Memory B cell (primary cell): ENCODE measurements around the gene STK40.
A peak's percentile ranks its signal among the peaks of the same experiment; 100 is the strongest.

Source experiments
- ATAC-seq: fragments of 150-1000 bp; cut with Tn5 transposase; 2 replicates; pipeline ENCODE4 v1.10.0; 2021; ENCODE audit warnings: low read depth, mild to moderate bottlenecking, moderate library complexity
- DNase-seq, 2 donors: peaks; one replicate each; pipeline ENCODE4 v3.0.0; 2022; ENCODE audit warnings: low spot score in 2 of 2
- H3K27ac Mint-ChIP-seq: one replicate; pipeline ENCODE4 v1.8.0; 2022; ENCODE audit warnings: mild to moderate bottlenecking, moderate library complexity, mixed read lengths
- H3K27me3 Mint-ChIP-seq: one replicate; pipeline ENCODE4 v1.8.0; 2022; ENCODE audit warnings: mixed read lengths
- H3K36me3 Mint-ChIP-seq: one replicate; pipeline ENCODE4 v1.8.0; 2022; ENCODE audit warnings: mild to moderate bottlenecking, mixed read lengths
- H3K4me1 Mint-ChIP-seq: one replicate; pipeline ENCODE4 v1.8.0; 2022; ENCODE audit warnings: mixed read lengths
- H3K4me3 Mint-ChIP-seq: one replicate; pipeline ENCODE4 v1.8.0; 2022; ENCODE audit warnings: mild to moderate bottlenecking, moderate library complexity, mixed read lengths
- H3K9me3 Mint-ChIP-seq: one replicate; pipeline ENCODE4 v1.8.0; 2022; ENCODE audit warnings: mixed read lengths

STK40 gene

GRCh38 chr1:36330940-36331339 lies 54.8 kb downstream of the STK40 start:
- no peak for DNase-seq
- H3K27ac Mint-ChIP-seq = no peak overlapping the region
- no peaks in the 10 kb centered on the region for H3K9me3 Mint-ChIP-seq
- H3K4me1 Mint-ChIP-seq = peaks cover 2% of the 10 kb centered on the region
- H3K4me3 Mint-ChIP-seq = no peak overlapping the region
- peaks cover 27% of the 10 kb centered on the region for H3K27me3 Mint-ChIP-seq
- ATAC-seq = no peak
- H3K36me3 Mint-ChIP-seq = no peaks in the 10 kb centered on the region

- H3K4me1 Mint-ChIP-seq = peaks cover 2% of the 10 kb centered on the region
- ATAC-seq (no peak), DNase-seq (no peak)
- H3K27ac Mint-ChIP-seq = no peak overlapping the region
- H3K4me3 Mint-ChIP-seq = no peak overlapping the region
- H3K36me3 Mint-ChIP-seq = no peaks in the 10 kb centered on the region
- peaks cover 31% of the 10 kb centered on the region for H3K27me3 Mint-ChIP-seq
- H3K9me3 Mint-ChIP-seq = no peaks in the 10 kb centered on the region
Measured at GRCh38 chr1:36329817-36330216, 55.9 kb downstream of the STK40 start.

- no peak for ATAC-seq
- H3K4me3 Mint-ChIP-seq = no peak overlapping the region
- H3K36me3 Mint-ChIP-seq = no peaks in the 10 kb centered on the region
- DNase-seq = no peak
- H3K9me3 Mint-ChIP-seq = no peaks in the 10 kb centered on the region
- H3K27ac Mint-ChIP-seq = no peak overlapping the region
- peaks cover 33% of the 10 kb centered on the region for H3K27me3 Mint-ChIP-seq
- peaks cover 11% of the 10 kb centered on the region for H3K4me1 Mint-ChIP-seq
Measured at GRCh38 chr1:36328713-36329112, 57.0 kb downstream of the STK40 start.

GRCh38 chr1:36328088-36328480 lies 57.6 kb downstream of the STK40 start:
- Mint-ChIP-seq H3K4me1 (peaks cover 12% of the 10 kb centered on the region), H3K4me3 (no peak overlapping the region), H3K36me3 (no peaks in the 10 kb centered on the region), H3K27me3 (peaks cover 33% of the 10 kb centered on the region), H3K27ac (no peak overlapping the region), H3K9me3 (no peaks in the 10 kb centered on the region)
- DNase-seq (no peak), ATAC-seq (no peak)

- Mint-ChIP-seq H3K36me3 (no peaks in the 10 kb centered on the region), H3K4me3 (no peak overlapping the region), H3K27ac (no peak overlapping the region), H3K27me3 (peaks cover 33% of the 10 kb centered on the region), H3K4me1 (peaks cover 12% of the 10 kb centered on the region), H3K9me3 (no peaks in the 10 kb centered on the region)
- DNase-seq (no peak), ATAC-seq (no peak)
Measured at GRCh38 chr1:36327421-36328087, 58.2 kb downstream of the STK40 start.

GRCh38 chr1:36326499-36326898 lies 59.2 kb downstream of the STK40 start:
- peaks cover 30% of the 10 kb centered on the region for H3K27me3 Mint-ChIP-seq
- no peak for DNase-seq
- ATAC-seq = no peak
- H3K27ac Mint-ChIP-seq = no peak overlapping the region
- peaks cover 15% of the 10 kb centered on the region for H3K4me1 Mint-ChIP-seq
- H3K9me3 Mint-ChIP-seq = no peaks in the 10 kb centered on the region
- no peak overlapping the region for H3K4me3 Mint-ChIP-seq
- no peaks in the 10 kb centered on the region for H3K36me3 Mint-ChIP-seq

- no peaks in the 10 kb centered on the region for H3K36me3 Mint-ChIP-seq
- H3K4me3 Mint-ChIP-seq = peak overlapping the region; percentile 39
- H3K27ac Mint-ChIP-seq = no peak overlapping the region
Measured at GRCh38 chr1:36324353-36324703, 61.4 kb downstream of the STK40 start.

GRCh38 chr1:36323636-36324352 lies 61.9 kb downstream of the STK40 start, which contains the start of gene EVA1B:
Gene EVA1B, minus strand, starts transcription at chr1:36323645. Its CDS starts 608 bp downstream, at chr1:36323037.
- Mint-ChIP-seq H3K36me3 (no peaks in the 10 kb centered on the region), H3K9me3 (no peaks in the 10 kb centered on the region), H3K27me3 (peaks cover 22% of the 10 kb centered on the region), H3K27ac (no peak within 1 kb of the TSS), H3K4me3 (peak within 1 kb of the TSS; percentile 77), H3K4me1 (peaks cover 18% of the 10 kb centered on the region)
- peak; percentile 18 for ATAC-seq
- no peak for DNase-seq

More at GRCh38 chr1:36324353-36324703, 61.4 kb downstream of the STK40 start:
- no peak for DNase-seq
- no peak for ATAC-seq
- Mint-ChIP-seq H3K27me3 (peaks cover 23% of the 10 kb centered on the region), H3K9me3 (no peaks in the 10 kb centered on the region), H3K4me1 (peaks cover 18% of the 10 kb centered on the region)

- H3K36me3 Mint-ChIP-seq = no peaks in the 10 kb centered on the region
- H3K27me3 Mint-ChIP-seq = peaks cover 21% of the 10 kb centered on the region
- no peak overlapping the region for H3K27ac Mint-ChIP-seq
- no peaks in the 10 kb centered on the region for H3K9me3 Mint-ChIP-seq
- ATAC-seq (peak; percentile 26), DNase-seq (peak in 1 of 2 donors; percentile 38)
- peak overlapping the region; percentile 77 for H3K4me3 Mint-ChIP-seq
- peaks cover 18% of the 10 kb centered on the region for H3K4me1 Mint-ChIP-seq
Measured at GRCh38 chr1:36322786-36323635, 62.7 kb downstream of the STK40 start.

- Mint-ChIP-seq H3K27ac (peak overlapping the region; percentile 28), H3K36me3 (no peaks in the 10 kb centered on the region)
Measured at GRCh38 chr1:36322041-36322785, 63.5 kb downstream of the STK40 start.

GRCh38 chr1:36321119-36321951 lies 64.4 kb downstream of the STK40 start:
- Mint-ChIP-seq H3K9me3 (no peaks in the 10 kb centered on the region), H3K36me3 (no peaks in the 10 kb centered on the region), H3K4me1 (peaks cover 18% of the 10 kb centered on the region), H3K27me3 (peaks cover 6% of the 10 kb centered on the region), H3K4me3 (peak overlapping the region; percentile 86), H3K27ac (peak overlapping the region; percentile 28)
- peak; percentile 49 for ATAC-seq
- DNase-seq = peak in 1 of 2 donors; percentile 25

More at GRCh38 chr1:36322041-36322785, 63.5 kb downstream of the STK40 start:
- peaks cover 15% of the 10 kb centered on the region for H3K27me3 Mint-ChIP-seq
- DNase-seq (peak in 1 of 2 donors; percentile 19), ATAC-seq (no peak)
- H3K4me1 Mint-ChIP-seq = peaks cover 18% of the 10 kb centered on the region
- H3K4me3 Mint-ChIP-seq = peak overlapping the region; percentile 86
- H3K9me3 Mint-ChIP-seq = no peaks in the 10 kb centered on the region

- H3K27me3 Mint-ChIP-seq = peaks cover 4% of the 10 kb centered on the region
- peak; percentile 4 for ATAC-seq
- DNase-seq = no peak
- H3K27ac Mint-ChIP-seq = peak overlapping the region; percentile 42
- H3K9me3 Mint-ChIP-seq = no peaks in the 10 kb centered on the region
- H3K4me3 Mint-ChIP-seq = peak overlapping the region; percentile 86
- no peaks in the 10 kb centered on the region for H3K36me3 Mint-ChIP-seq
- peaks cover 18% of the 10 kb centered on the region for H3K4me1 Mint-ChIP-seq
Measured at GRCh38 chr1:36320767-36321118, 65.0 kb downstream of the STK40 start.

- ATAC-seq = peak; percentile 50
- Mint-ChIP-seq H3K9me3 (no peaks in the 10 kb centered on the region), H3K36me3 (no peaks in the 10 kb centered on the region), H3K27me3 (peaks cover 2% of the 10 kb centered on the region), H3K4me3 (peak overlapping the region; percentile 86), H3K27ac (peak overlapping the region; percentile 42), H3K4me1 (peaks cover 18% of the 10 kb centered on the region)
- DNase-seq = no peak
Measured at GRCh38 chr1:36320291-36320761, 65.4 kb downstream of the STK40 start.
